ENCODE results near the gene GALNT18. TPM values are rescaled to one million over a fixed set of nuclear protein-coding genes. Genes with fewer than 3 reads are reported as not detected.

The GALNT18 gene
- total and polyA plus RNA-seq, 2 of the 4 experiments (the other 2 are of a cell fraction) = 9.5 to 11.3 TPM

- peaks cover 6% of the 10 kb centered on the region for H3K27me3 ChIP-seq (ENCODE audit: control insufficient read depth, insufficient read depth, low read length)
- no peak overlapping the region for H2AFZ ChIP-seq (replicated peaks; ENCODE audit: low read length, poor library complexity)
- dilution Hi-C loops (cut with HindIII; ENCODE audit: low sequenced_read_pairs, unreplicated experiment) (no loop called here), in situ Hi-C loops (cut with MboI; ENCODE audit: low sequenced_read_pairs) (no loop called here), intact Hi-C loops (cut with micrococcal nuclease) (no loop called here)
- no peak overlapping the region for H3K18ac ChIP-seq (ENCODE audit: low read depth, low read length)
- H3K56ac ChIP-seq (ENCODE audit: extremely low read depth, insufficient read depth, low read length) = no peak overlapping the region
- H4K5ac ChIP-seq (ENCODE audit: low read depth, low read length) = no peak overlapping the region
- H3K4ac ChIP-seq (ENCODE audit: low read depth, low read length) = no peak overlapping the region
- H4K91ac ChIP-seq (ENCODE audit: insufficient read depth, low read depth, low read length) = no peak overlapping the region
- ChIA-PET CTCF (no interaction called here), POLR2A (ENCODE audit: unreplicated experiment) (no interaction called here)
- no peak overlapping the region for H3K4me3 ChIP-seq (ENCODE audit: insufficient read depth, low read depth, low read length)
- no peak overlapping the region for H2BK20ac ChIP-seq (ENCODE audit: low read depth, low read length)
- no peak overlapping the region for H4K8ac ChIP-seq (ENCODE audit: low read depth in 2 of 2, low read length in 2 of 2)
- no peak overlapping the region for H2AK9ac ChIP-seq (replicated peaks; ENCODE audit: low read depth, low read length, poor library complexity)
- H3K23ac ChIP-seq (ENCODE audit: low read depth, low read length) = no peak overlapping the region
- no peaks in the 10 kb centered on the region for H3K36me3 ChIP-seq (ENCODE audit: control insufficient read depth, insufficient read depth, low read length)
- no peak overlapping the region for H3K27ac ChIP-seq (ENCODE audit: insufficient read depth, low read length)
- H2BK15ac ChIP-seq (ENCODE audit: low read depth, low read length) = no peak overlapping the region
- TF ChIP-seq CEBPB (IDR thresholded peaks at IDR 0.05; ENCODE audit: low read depth, low read length) (no peak), CHD1 (IDR thresholded peaks at IDR 0.05; ENCODE audit: low read depth, low read length) (no peak)
- TF ChIP-seq, protein P1, sequence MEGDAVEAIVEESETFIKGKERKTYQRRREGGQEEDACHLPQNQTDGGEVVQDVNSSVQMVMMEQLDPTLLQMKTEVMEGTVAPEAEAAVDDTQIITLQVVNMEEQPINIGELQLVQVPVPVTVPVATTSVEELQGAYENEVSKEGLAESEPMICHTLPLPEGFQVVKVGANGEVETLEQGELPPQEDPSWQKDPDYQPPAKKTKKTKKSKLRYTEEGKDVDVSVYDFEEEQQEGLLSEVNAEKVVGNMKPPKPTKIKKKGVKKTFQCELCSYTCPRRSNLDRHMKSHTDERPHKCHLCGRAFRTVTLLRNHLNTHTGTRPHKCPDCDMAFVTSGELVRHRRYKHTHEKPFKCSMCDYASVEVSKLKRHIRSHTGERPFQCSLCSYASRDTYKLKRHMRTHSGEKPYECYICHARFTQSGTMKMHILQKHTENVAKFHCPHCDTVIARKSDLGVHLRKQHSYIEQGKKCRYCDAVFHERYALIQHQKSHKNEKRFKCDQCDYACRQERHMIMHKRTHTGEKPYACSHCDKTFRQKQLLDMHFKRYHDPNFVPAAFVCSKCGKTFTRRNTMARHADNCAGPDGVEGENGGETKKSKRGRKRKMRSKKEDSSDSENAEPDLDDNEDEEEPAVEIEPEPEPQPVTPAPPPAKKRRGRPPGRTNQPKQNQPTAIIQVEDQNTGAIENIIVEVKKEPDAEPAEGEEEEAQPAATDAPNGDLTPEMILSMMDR (conservative IDR thresholded peaks at IDR 0.05; ENCODE audit: low read depth, low read length) = no peak
- peaks cover 2% of the 10 kb centered on the region; the same call in 1 of the 2 replicates for H3K9me3 ChIP-seq (ENCODE audit: control insufficient read depth, insufficient read depth, low read length)
- H3K9me1 ChIP-seq (ENCODE audit: insufficient read depth, low read length) = no peaks in the 10 kb centered on the region
- no peak overlapping the region for H2BK120ac ChIP-seq (ENCODE audit: low read depth, low read length)
- H2BK5ac ChIP-seq (ENCODE audit: low read depth, low read length, poor library complexity, severe bottlenecking) = no peak overlapping the region
- H3K14ac ChIP-seq (replicated peaks; ENCODE audit: low read depth, low read length) = no peak overlapping the region
- H3K4me2 ChIP-seq (ENCODE audit: low read depth, low read length) = no peak overlapping the region
- no TSS peak for BruUV-seq (replicated peaks)
- H4K20me1 ChIP-seq (ENCODE audit: insufficient read depth, low read length) = no peaks in the 10 kb centered on the region
- DNase-seq (peak; percentile 34), ATAC-seq (ENCODE audit: low read depth) (no peak)
- no peak overlapping the region for H3K9ac ChIP-seq (ENCODE audit: low read depth, low read length)
- no peaks in the 10 kb centered on the region for H3K79me1 ChIP-seq (ENCODE audit: low read depth in 1 of 2, low read length in 2 of 2)
- no peak overlapping the region for H2AK5ac ChIP-seq (ENCODE audit: low read depth, low read length)
- WGBS, 2 experiments (ENCODE audit: extremely low coverage in 2 of 2, insufficient read length in 1 of 2) = no CpG with 5 or more reads among the region's 2 CpGs
- H3K4me1 ChIP-seq (ENCODE audit: control insufficient read depth, insufficient read depth, low read length) = peaks cover 11% of the 10 kb centered on the region
Observed at GRCh38 chr11:11464555-11464954, 157.2 kb downstream of the GALNT18 start.

Data from IMR-90 (cell line).